DLD1 (cell line): ENCODE measurements around the gene HLA-A.

Source experiments
- in situ Hi-C: cut with HindIII; loops from 2 replicates; pipeline ENCODE4 v1.10.0; 2017; ENCODE audit warnings: low sequenced_read_pairs

HLA-A gene

DNA sequence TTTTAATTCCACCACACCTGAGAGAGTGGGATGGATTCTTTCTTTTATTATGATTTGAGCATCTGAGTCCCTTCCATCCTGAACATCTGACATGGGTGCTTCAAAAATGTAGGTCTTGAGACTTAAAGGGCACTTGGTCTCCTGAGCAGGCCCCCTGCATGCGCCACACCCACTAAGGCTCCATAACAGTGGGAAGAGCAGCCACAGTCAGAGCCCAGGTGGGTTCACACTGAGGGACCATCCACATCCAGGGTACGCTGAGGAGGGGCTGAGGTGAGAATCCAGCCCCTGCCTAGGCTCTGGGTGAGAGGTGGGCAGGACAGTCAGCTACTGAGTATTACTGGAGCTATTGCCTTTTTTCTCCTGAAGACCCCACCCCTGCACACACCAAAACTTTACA is 42.7 kb downstream of the HLA-A start:
- in situ Hi-C loops = no loop called here

GRCh38 chr6:29986179-29986781 is 43.9 kb downstream of the HLA-A start:
- in situ Hi-C loops = no loop called here

GRCh38 chr6:29989211-29989610 is 46.9 kb downstream of the HLA-A start:
- in situ Hi-C loops = no loop called here

DNA sequence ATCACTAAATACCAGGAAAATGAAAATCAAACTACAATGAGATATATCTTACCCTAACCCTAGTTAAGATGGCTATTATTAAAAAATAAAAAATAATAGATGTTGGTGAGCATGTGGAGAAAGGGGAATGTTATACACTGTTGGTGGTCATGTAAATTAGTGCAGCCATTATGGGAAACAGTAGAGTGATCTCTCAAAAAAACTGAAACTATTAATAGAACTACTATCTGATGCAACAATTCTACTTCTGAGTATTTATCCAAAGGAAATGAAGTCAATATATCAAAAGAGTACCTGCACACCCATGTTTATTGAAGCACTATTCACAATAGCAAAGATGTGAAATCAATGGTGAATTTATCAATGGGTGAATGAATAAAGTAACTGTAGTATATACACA is 48.6 kb downstream of the HLA-A start:
- in situ Hi-C loops = no loop called here

GRCh38 chr6:29992807-29993206 is 50.5 kb downstream of the HLA-A start:
- in situ Hi-C loops = no loop called here

- in situ Hi-C loops = no loop called here
These were observed 52.5 kb downstream of the HLA-A start for GRCh38 chr6:29994826-29995225.

DNA sequence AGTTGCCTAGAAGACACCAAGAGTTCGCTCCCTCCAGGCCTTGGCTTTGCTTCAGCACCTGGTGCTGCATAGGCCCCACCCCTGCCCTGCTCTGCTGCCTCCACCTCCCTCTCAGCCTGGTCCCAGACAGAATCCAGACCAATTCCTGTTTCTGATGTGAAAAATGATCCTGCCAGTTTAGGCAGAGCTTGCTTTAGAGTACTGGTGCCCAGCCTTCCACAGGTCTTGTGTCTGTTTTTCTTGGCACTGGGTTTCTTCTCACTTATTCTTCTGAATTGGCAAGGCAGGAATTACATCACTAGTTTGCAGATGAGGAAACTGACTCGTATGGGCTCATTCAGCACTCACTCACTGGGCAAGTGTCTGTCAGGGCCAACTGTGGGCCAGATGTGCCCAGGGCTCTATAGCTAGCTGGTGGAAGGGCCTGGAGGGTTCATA is 53.0 kb downstream of the HLA-A start:
- in situ Hi-C loops = no loop called here
